ENCODE data around the gene NEK9. TPM values are rescaled to one million over a fixed set of nuclear protein-coding genes. Genes with fewer than 3 reads are reported as not detected.

NEK9 gene
- total RNA-seq: 49.5 TPM

DNA sequence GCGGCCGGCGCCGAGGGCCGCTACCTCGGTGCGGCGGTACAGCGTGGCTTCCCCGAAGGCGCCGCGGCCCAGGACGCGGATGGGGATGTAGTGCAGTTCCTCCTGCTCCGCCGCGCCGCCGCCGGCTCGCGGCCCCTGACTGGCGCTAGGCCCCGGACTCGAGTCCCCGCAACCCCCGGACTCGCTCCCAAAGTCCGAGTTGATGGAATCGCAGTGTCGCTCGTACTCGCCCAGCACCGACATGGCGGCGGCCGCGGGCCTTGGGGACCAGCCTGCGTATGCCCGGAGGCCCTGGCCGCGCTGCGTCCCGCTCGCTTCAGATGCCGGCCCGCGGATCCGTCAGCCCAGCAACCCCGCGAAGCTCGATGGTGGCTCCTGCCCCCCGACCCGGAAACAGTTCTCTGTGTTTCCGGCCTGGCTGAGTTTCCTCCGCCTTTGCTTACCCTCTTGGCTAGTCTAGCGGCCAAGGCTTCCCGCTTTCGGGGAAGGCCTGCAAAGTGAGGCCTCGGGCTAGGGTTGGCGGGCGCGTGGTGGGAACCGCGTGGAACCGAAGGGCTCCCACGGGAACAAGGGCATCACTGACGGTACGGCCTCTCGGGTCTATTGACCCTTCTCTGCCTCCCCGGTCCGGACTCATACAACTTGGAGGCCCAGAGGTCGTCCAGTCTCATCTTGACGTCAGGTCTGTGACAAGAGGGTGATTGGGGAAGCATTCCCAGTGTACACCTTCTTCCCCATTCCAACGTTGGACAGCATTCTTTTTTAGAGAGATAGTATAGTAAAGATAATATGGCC is at the start of gene NEK9:
Gene NEK9, minus strand, starts transcription at position 370 of the 795 bp plus-strand sequence. Its CDS starts 127 bp downstream, at position 243.

GRCh38 chr14:75176142-75176820 is 49.4 kb upstream of the NEK9 start, which contains the start of gene TMED10:
TSS of gene TMED10 (minus strand) at chr14:75176612. CDS start at chr14:75176579, 33 bp downstream.

GRCh38 chr14:75069121-75069810 is 57.6 kb downstream of the NEK9 start, which contains the start of gene ZC2HC1C:
TSS of gene ZC2HC1C (plus strand) at chr14:75069641. CDS start at chr14:75070574, 933 bp downstream.

DNA sequence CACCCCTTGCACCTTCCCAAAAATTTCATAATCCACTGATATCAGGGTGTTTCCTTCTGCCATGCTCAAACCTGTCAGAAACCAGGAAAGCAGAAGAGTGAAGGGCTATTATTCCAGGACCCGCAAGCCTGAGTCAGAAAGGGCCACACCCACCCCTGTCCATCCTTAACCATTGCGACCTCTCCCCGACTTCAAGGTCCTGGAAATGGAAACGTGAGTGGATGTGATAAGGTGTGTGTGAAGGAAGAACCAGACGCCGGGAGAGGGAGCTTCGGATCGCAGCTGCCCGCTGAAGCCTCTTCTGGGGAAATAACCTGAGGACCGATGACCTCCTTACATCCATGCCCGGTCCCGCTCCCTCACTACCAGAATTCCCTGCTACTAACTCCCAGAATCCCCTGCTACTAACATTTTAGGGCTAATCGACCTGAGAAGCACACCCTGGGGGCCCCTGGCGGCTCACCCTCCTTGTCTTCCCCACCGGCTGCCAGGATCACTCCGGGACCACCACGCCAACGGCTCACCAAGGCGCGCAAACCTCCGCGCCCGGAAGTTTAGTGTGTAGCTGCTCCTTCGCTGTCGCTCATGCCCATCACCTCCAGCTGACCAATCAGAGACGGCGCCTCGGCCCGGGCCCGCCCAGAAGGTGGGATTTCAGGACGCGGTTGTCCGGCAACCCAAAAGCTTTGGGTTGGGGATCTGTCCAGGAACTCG is 63.2 kb downstream of the NEK9 start, which contains the start of gene ACYP1:
Gene ACYP1, minus strand, starts transcription at position 534 of the 714 bp plus-strand sequence. Its CDS starts 471 bp downstream, at position 63.

DNA sequence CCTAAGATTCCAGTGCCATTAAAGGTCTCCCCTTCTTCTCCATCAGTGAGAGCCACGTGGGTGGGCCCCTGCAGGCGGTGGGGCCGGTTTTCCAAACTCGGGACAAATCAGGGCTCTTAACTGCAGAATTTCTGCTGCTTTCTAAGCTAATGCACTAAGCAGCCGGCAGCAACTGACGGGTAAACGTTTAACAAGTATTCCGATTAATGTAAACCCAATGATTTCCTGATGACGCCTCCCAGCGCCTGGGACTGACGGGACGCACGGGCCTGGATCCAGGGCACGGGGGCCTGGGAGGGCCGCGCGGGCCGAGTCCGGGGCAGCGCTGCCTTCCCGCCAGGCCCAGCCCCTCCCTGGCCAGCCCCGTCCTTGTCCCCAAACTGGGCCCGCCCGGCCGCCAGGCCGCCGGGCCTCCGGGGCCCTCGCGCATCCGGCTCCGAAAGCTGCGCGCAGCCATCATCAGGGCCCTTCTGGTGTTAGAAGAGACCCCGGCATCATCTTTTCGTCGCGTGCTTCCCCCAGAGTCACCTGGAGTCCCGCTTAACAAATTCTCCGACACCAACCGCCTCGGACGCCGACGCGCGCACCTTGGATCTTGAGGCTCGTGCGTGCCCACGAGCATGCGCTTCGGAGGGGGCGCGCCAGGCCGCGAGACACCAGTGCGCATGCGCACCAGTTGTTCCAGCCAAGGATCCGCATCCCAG is 75.8 kb downstream of the NEK9 start, which contains the start of gene MLH3:
Gene MLH3, minus strand, starts transcription at position 616 of the 704 bp plus-strand sequence. CDS start 1,812 bp downstream, outside the sequence.

Small RNAs within 50 kb of the gene (small RNA-seq; reads per million reads assigned to genes)
- not detected for gene HIF1AP1 (ENCODE audit: low replicate concordance)

Other genes starting within 250 kb of the NEK9 start
- gene DLST, start 245.1 kb downstream of the NEK9 start, total RNA-seq: 64.5 TPM
- gene RPS6KL1, start 203.8 kb downstream of the NEK9 start, total RNA-seq: 47.0 TPM
- gene PGF, start 171.5 kb downstream of the NEK9 start, total RNA-seq: 0.94 TPM
- 37.6 TPM for gene EIF2B2, start 124.1 kb downstream of the NEK9 start, total RNA-seq
- 67.9 TPM for gene MLH3, start 75.6 kb downstream of the NEK9 start, total RNA-seq
- 42.6 TPM for gene ACYP1, start 63.0 kb downstream of the NEK9 start, total RNA-seq
- gene ZC2HC1C, start 57.4 kb downstream of the NEK9 start, total RNA-seq: 2.8 TPM
- 108 TPM for gene TMED10, start 49.6 kb upstream of the NEK9 start, total RNA-seq
- 24.7 TPM for gene FOS, start 151.8 kb upstream of the NEK9 start, total RNA-seq